Natural killer cell treated with Interleukin-12 subunit alpha and Interleukin-12 subunit beta and Interleukin-15 and Interleukin-18, amount 100 ng/mL, for 72 hours (primary cell): ENCODE measurements around the gene PLSCR3. TPM values are rescaled to one million over a fixed set of nuclear protein-coding genes. Genes with fewer than 3 reads are reported as not detected.
A peak's percentile ranks its signal among the peaks of the same experiment; 100 is the strongest.

Experiments
- ATAC-seq, 2 donors: fragments of 150-1000 bp; cut with Tn5 transposase in 1 of 2; sonication (Bioruptor Pico), chemical (Tn5 transposase) in 1 of 2; 2 replicates each; pipeline ENCODE4 v1.10.0; 2021
- DNase-seq: peaks from one replicate; pipeline ENCODE4 v3.0.0; 2022; ENCODE audit warnings: low spot score
- H3K27ac Mint-ChIP-seq, 2 donors: 1 replicate in 1 of 2; 2 replicates in 1 of 2; pipeline ENCODE4 v1.8.0; 2022; ENCODE audit warnings: mixed read lengths in 2 of 2, mild to moderate bottlenecking in 1 of 2, moderate library complexity in 1 of 2
- H3K27me3 Mint-ChIP-seq, 2 donors: 1 replicate in 1 of 2; 2 replicates in 1 of 2; pipeline ENCODE4 v1.8.0; 2022; ENCODE audit warnings: mixed read lengths in 2 of 2
- H3K36me3 Mint-ChIP-seq: one replicate; pipeline ENCODE4 v1.8.0; 2022; ENCODE audit warnings: mixed read lengths
- H3K4me1 Mint-ChIP-seq, 2 donors: 1 replicate in 1 of 2; 2 replicates in 1 of 2; pipeline ENCODE4 v1.8.0; 2022; ENCODE audit warnings: low read depth in 2 of 2, mixed read lengths in 2 of 2, mild to moderate bottlenecking in 1 of 2
- H3K4me3 Mint-ChIP-seq: one replicate; pipeline ENCODE4 v1.8.0; 2022; ENCODE audit warnings: mixed read lengths
- H3K9me3 Mint-ChIP-seq: 2 replicates; pipeline ENCODE4 v1.8.0; 2022; ENCODE audit warnings: mixed read lengths
- total RNA-seq, 2 donors: library from RNA; stranded (reverse); gene quantifications; one replicate each; pipeline ENCODE4 v1.2.3, GENCODE V29; 2022

Gene PLSCR3
- total RNA-seq, 2 donors from 2014 or later: 32.2 to 48.4 TPM

DNA sequence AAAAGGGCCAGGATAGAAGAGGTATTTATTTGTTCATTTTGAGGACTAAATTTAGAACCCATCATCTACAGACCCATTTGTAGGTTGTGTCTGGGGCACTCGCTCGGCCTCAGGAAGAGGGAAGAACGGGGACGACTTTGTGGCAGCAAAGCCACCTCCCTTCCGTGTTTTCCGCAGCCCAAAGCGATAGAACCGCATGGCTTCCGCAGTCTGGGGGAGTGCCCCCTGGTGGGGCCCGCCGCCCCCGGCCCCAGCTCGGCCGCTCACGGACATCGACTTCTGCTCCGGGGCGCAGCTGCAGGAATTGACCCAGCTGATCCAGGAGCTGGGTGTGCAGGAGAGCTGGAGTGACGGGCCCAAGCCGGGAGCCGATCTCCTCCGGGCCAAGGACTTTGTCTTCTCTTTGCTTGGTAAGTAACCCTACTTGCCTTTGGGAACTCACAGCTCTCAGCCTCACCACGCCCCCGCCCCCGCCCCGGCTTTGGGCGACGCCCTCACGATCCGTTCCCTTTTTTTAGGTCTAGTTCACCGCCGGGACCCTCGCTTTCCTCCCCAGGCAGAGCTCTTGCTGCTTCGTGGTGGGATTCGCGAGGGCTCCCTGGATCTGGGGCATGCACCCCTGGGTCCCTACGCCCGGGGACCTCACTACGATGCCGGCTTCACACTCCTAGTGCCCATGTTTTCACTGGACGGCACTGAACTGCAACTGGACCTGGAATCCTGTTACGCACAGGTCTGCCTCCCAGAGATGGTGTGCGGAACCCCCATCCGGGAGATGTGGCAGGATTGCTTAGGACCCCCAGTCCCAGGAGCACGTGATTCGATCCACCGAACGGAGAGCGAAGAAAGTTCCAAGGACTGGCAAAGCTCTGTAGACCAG lies 41.6 kb upstream of the PLSCR3 start:
- H3K27me3 Mint-ChIP-seq: peaks cover 11 to 13% of the 10 kb centered on the region in 2 donors
- H3K4me1 Mint-ChIP-seq: peaks cover 32 to 36% of the 10 kb centered on the region in 2 donors
- H3K27ac Mint-ChIP-seq: peak overlapping the region; percentile 86 to 88
- H3K36me3 Mint-ChIP-seq: no peaks in the 10 kb centered on the region
- peak overlapping the region; percentile 94 for H3K4me3 Mint-ChIP-seq
- no peaks in the 10 kb centered on the region for H3K9me3 Mint-ChIP-seq
- ATAC-seq (peak; percentile 48 to 59), DNase-seq (no peak)

GRCh38 chr17:7432296-7432695 lies 38.0 kb upstream of the PLSCR3 start:
- H3K9me3 Mint-ChIP-seq: no peaks in the 10 kb centered on the region
- H3K27me3 Mint-ChIP-seq: no peaks in the 10 kb centered on the region
- DNase-seq (no peak), ATAC-seq (no peak)
- H3K27ac Mint-ChIP-seq: no peak overlapping the region
- no peak overlapping the region for H3K4me3 Mint-ChIP-seq
- H3K36me3 Mint-ChIP-seq: no peaks in the 10 kb centered on the region
- H3K4me1 Mint-ChIP-seq: peaks cover 10 to 15% of the 10 kb centered on the region in 2 donors

DNA sequence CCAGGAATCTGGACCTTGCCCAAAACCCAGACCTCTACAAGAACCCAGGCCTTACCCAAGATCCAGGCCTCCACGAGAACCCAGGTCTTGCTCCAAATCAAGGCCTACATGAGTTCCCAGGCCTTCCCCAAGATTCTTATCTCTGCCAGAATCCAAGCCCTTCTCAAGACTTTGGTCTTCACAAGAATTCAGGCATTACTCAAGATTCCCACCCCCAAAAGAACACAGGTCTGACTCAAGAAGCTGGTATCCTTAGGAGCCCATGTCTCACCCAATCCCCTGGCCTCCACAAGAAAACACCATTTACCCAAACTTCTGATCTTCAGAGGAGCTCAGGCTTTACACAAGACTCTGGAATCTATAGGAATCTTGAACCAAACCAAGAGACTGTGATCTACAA lies 36.9 kb upstream of the PLSCR3 start:
- Mint-ChIP-seq H3K36me3 (no peaks in the 10 kb centered on the region), H3K9me3 (no peaks in the 10 kb centered on the region), H3K27ac (no peak overlapping the region), H3K4me1 (peaks cover 8 to 9% of the 10 kb centered on the region in 2 donors), H3K4me3 (no peak overlapping the region), H3K27me3 (no peaks in the 10 kb centered on the region)
- DNase-seq (no peak), ATAC-seq (no peak)

- H3K4me3 Mint-ChIP-seq: no peak overlapping the region
- H3K9me3 Mint-ChIP-seq: no peaks in the 10 kb centered on the region
- ATAC-seq: peak; percentile 18 to 49
- no peak overlapping the region for H3K27ac Mint-ChIP-seq
- no peak for DNase-seq
- H3K27me3 Mint-ChIP-seq: no peaks in the 10 kb centered on the region
- no peaks in the 10 kb centered on the region for H3K4me1 Mint-ChIP-seq
- no peaks in the 10 kb centered on the region for H3K36me3 Mint-ChIP-seq
Observed at GRCh38 chr17:7429722-7430121, 35.4 kb upstream of the PLSCR3 start.

GRCh38 chr17:7428557-7428956 lies 34.2 kb upstream of the PLSCR3 start, which contains the start of gene SPEM3:
SPEM3 (plus strand) TSS chr17:7428857; CDS start chr17:7428903, 46 bp downstream.
- H3K4me3 Mint-ChIP-seq: no peak within 1 kb of the TSS
- ATAC-seq (no peak), DNase-seq (no peak)
- H3K36me3 Mint-ChIP-seq: no peaks in the 10 kb centered on the region
- H3K4me1 Mint-ChIP-seq: no peaks in the 10 kb centered on the region
- H3K9me3 Mint-ChIP-seq: no peaks in the 10 kb centered on the region
- H3K27me3 Mint-ChIP-seq: no peaks in the 10 kb centered on the region
- no peak within 1 kb of the TSS for H3K27ac Mint-ChIP-seq

DNA sequence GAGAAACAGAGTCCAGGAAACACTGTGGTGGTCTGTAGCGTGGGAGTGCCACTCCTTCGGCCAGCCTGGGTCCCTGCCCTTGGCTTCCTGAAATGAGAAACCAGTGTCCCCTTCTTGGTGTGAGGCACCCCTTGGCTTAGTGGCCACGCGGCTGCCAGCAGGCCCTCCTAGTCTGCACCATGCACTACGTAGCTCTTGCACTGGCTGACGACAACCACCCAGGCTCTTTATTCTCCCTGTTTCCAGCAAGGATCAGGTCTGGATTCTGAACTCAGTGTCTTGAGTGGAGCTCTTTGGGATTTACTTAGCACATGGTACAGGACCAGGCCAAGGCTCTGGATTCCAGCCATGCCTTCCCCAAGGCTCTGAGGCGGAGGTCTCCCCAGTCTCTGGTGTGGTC lies 33.2 kb upstream of the PLSCR3 start:
- Mint-ChIP-seq H3K27ac (no peak overlapping the region), H3K9me3 (no peaks in the 10 kb centered on the region), H3K4me3 (no peak overlapping the region), H3K4me1 (no peaks in the 10 kb centered on the region), H3K27me3 (no peaks in the 10 kb centered on the region), H3K36me3 (no peaks in the 10 kb centered on the region)
- ATAC-seq: no peak
- no peak for DNase-seq

GRCh38 chr17:7426896-7427489 lies 32.7 kb upstream of the PLSCR3 start:
- no peak for DNase-seq
- Mint-ChIP-seq H3K4me1 (no peaks in the 10 kb centered on the region), H3K27me3 (no peaks in the 10 kb centered on the region), H3K4me3 (no peak overlapping the region), H3K36me3 (no peaks in the 10 kb centered on the region), H3K27ac (no peak overlapping the region), H3K9me3 (no peaks in the 10 kb centered on the region)
- ATAC-seq: no peak

GRCh38 chr17:7426203-7426863 lies 32.0 kb upstream of the PLSCR3 start:
- Mint-ChIP-seq H3K9me3 (no peaks in the 10 kb centered on the region), H3K36me3 (no peaks in the 10 kb centered on the region), H3K4me1 (no peaks in the 10 kb centered on the region), H3K27me3 (no peaks in the 10 kb centered on the region), H3K27ac (no peak overlapping the region), H3K4me3 (no peak overlapping the region)
- DNase-seq (no peak), ATAC-seq (no peak)

GRCh38 chr17:7425756-7426155 lies 31.4 kb upstream of the PLSCR3 start:
- Mint-ChIP-seq H3K27ac (no peak overlapping the region), H3K4me1 (no peaks in the 10 kb centered on the region), H3K4me3 (no peak overlapping the region), H3K9me3 (no peaks in the 10 kb centered on the region), H3K27me3 (no peaks in the 10 kb centered on the region), H3K36me3 (no peaks in the 10 kb centered on the region)
- DNase-seq (no peak), ATAC-seq (no peak)

DNA sequence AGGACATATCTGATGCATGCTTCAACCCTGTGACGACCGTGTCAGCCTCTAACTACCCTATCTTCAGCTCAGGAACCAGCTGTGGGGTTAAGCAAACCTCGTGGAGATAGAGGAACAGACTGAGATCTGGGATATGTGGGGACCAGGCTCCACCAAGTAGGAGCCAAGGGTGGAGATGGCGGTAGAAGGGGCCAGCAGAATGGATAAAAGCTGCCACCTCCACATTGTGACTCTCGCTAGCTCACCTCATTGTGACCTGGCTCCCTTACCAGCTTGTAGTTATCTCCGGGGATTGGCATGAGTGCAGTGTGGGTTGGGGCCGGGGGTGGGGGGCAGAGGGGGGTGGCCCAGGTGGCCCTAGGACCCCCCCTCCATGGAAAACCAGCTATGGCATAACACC lies 31.0 kb upstream of the PLSCR3 start, which contains the start of gene SPEM2:
SPEM2 (plus strand) TSS at position 301 of the 400 bp plus-strand sequence; CDS start at position 374, 73 bp downstream.
- no peak for DNase-seq
- Mint-ChIP-seq H3K4me1 (no peaks in the 10 kb centered on the region), H3K9me3 (no peaks in the 10 kb centered on the region), H3K4me3 (no peak within 1 kb of the TSS), H3K27ac (no peak within 1 kb of the TSS), H3K36me3 (no peaks in the 10 kb centered on the region), H3K27me3 (no peaks in the 10 kb centered on the region)
- ATAC-seq: no peak

DNA sequence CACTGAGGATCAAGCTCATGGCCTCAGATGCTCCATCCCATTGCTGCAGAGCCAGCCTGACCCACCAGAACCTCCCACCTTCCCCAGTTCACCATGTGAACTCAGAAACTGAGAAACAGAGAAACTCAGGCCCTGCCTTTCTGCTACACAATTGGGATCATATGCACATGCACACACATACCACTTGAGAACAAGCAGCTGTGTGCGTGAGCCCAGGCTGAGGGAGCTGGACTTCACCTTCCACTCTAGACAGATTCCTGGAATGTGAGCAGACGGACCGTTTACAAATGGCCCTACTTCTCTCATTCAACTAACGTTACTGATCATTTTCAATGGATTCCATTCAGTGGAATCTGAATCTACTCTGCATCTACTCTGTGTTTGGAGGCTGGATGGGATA lies 29.4 kb upstream of the PLSCR3 start:
- Mint-ChIP-seq H3K36me3 (no peaks in the 10 kb centered on the region), H3K27ac (no peak overlapping the region), H3K9me3 (no peaks in the 10 kb centered on the region), H3K4me3 (no peak overlapping the region), H3K27me3 (no peaks in the 10 kb centered on the region), H3K4me1 (no peaks in the 10 kb centered on the region)
- DNase-seq (no peak), ATAC-seq (no peak)

DNA sequence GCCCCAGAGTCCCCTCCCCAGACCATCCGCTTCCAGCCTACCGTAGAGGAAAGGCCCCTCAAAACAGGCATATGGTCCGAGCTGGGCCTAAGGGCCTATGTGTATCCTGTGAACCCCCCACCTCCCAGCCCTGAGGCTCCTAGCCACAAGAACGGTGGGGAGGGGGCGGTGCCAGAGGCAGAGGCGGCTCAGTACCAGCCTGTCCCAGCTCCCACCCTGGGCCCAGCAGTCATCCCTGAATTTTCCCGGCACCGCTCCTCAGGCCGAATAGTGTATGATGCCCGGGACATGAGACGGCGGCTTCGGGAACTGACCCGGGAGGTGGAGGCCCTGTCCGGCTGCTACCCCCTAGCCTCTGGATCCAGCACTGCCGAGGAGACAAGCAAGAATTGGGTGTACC lies 26.9 kb upstream of the PLSCR3 start:
- H3K4me3 Mint-ChIP-seq: no peak overlapping the region
- no peak overlapping the region for H3K27ac Mint-ChIP-seq
- H3K27me3 Mint-ChIP-seq: peaks cover 0 to 4% of the 10 kb centered on the region in 2 donors
- DNase-seq (no peak), ATAC-seq (no peak)
- H3K36me3 Mint-ChIP-seq: no peaks in the 10 kb centered on the region
- H3K9me3 Mint-ChIP-seq: no peaks in the 10 kb centered on the region
- no peaks in the 10 kb centered on the region for H3K4me1 Mint-ChIP-seq

DNA sequence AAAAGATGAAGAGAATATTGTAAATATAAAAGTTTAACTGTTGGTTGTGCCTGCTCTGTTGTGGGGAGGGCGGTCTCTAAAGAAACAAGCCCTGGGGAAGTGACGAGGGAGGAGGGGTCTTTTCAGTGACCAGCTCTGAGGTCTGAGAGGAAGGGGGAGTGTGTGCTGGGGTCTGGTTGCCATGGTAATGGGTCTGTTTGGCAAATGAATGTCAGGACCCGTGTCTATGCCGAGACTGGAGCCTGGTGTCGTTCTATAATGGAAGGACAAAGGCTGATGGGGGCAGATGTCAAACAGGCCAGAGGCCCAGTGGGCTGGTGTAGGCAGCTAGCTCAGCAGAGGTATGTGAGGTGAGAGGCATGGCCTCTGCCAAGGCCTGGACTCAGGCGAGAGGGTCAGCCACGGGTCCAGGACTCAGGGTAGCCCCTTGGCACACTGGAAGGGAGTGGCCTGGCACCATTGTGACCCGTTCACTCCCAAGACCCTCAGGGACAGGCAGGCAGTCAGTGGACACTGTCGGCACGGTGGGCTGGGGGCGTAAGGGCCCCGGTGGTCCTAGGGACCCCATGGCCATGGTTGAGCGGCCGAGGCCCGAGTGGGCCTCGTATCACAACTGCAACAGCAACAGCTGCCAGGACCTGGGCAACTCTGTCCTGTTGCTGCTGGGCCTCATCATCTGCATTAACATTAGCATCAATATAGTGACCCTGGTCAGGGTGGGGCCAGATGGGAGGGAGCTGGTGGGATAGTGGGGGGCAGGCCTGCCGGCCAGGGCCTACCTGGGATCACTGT lies 25.7 kb upstream of the PLSCR3 start, which contains the start of gene SPEM1:
SPEM1 (plus strand) TSS at position 506 of the 792 bp plus-strand sequence; CDS start at position 567, 61 bp downstream.
- Mint-ChIP-seq H3K27ac (peak within 1 kb of the TSS in 1 of 2 donors; percentile 32), H3K36me3 (no peaks in the 10 kb centered on the region), H3K9me3 (no peaks in the 10 kb centered on the region), H3K4me3 (no peak within 1 kb of the TSS), H3K4me1 (no peaks in the 10 kb centered on the region), H3K27me3 (peaks cover 0 to 4% of the 10 kb centered on the region in 2 donors)
- ATAC-seq: no peak
- no peak for DNase-seq
